Upper lobe of left lung (tissue), 6 donors: Measurements from ENCODE around the gene OLFML1. TPM values are rescaled to one million over a fixed set of nuclear protein-coding genes. Genes with fewer than 3 reads are reported as not detected.

Experiments used
- ATAC-seq, 2 donors: fragments of 200-7000 bp; cut with Tn5 transposase; one replicate each; pipeline ENCODE4 v1.9.1; 2022; ENCODE audit warnings: mild to moderate bottlenecking in 2 of 2, moderate library complexity in 2 of 2; ENCODE audit not compliant: low FRiP score in 2 of 2
- DNase-seq, 2 donors: peaks; one replicate each; pipeline ENCODE4 v3.0.0-alpha.2; 2019 to 2020
- H3K27ac ChIP-seq, 4 donors: fragments of 200-600 bp; sonication (generic); one replicate each; pipeline ENCODE4 v1.5.1; 2016 to 2019
- H3K27me3 ChIP-seq, 4 donors: fragments of 200-600 bp; sonication (generic); one replicate each; pipeline ENCODE4 v1.5.1; 2017 to 2019
- H3K36me3 ChIP-seq, 4 donors: fragments of 200-600 bp; sonication (generic); one replicate each; pipeline ENCODE4 v1.5.1; 2016 to 2019
- H3K4me1 ChIP-seq, 4 donors: fragments of 200-600 bp; sonication (generic); one replicate each; pipeline ENCODE4 v1.5.1; 2018 to 2019
- H3K4me3 ChIP-seq, 4 donors: fragments of 200-600 bp; sonication (generic); one replicate each; pipeline ENCODE4 v1.5.1; 2017 to 2019; ENCODE audit warnings: mild to moderate bottlenecking in 2 of 4, moderate library complexity in 1 of 4
- H3K9me3 ChIP-seq, 4 donors: fragments of 200-600 bp; sonication (generic); one replicate each; pipeline ENCODE4 v1.5.1; 2018 to 2019
- EP300 ChIP-seq, 4 donors: sonication (generic); formaldehyde crosslinking; IDR thresholded peaks; one replicate each; pipeline ENCODE4 v1.5.1; 2017; ENCODE audit warnings: antibody characterized with exemption in 4 of 4, control low read depth in 2 of 4
- POLR2A ChIP-seq, 4 donors: fragments of 450-650 bp; IDR thresholded peaks; one replicate each; pipeline ENCODE4 v1.5.1; 2016 to 2017; ENCODE audit warnings: antibody characterized with exemption in 4 of 4, mild to moderate bottlenecking in 2 of 4
- POLR2AphosphoS5 ChIP-seq, 2 donors: sonication (generic); formaldehyde crosslinking; IDR thresholded peaks; one replicate each; pipeline ENCODE4 v1.5.1; 2017; ENCODE audit warnings: antibody characterized with exemption in 2 of 2
- WGBS, 2 donors: methylation state at CpG; one replicate each; pipeline ENCODE4 v1.1.5; 2017 to 2018; 5-methylcytosine and 5-hydroxymethylcytosine counted together
- total RNA-seq, 6 donors: library from RNA; depleted of rRNA in 4 of 6; stranded (reverse); fragments of >200 nt in 4 of 6; gene quantifications; one replicate each; pipeline versions ENCODE4 v1.1.0 to v1.2.1, GENCODE V29; 2016 to 2021
- TF ChIP-seq, protein P1 (sequence below), 6 experiments: fragments of 450-650 bp in 4 of 6; fragments of 200-600 bp in 2 of 6; sonication (generic) in 2 of 6; IDR thresholded peaks; one replicate each; pipeline ENCODE4 v1.5.1; 2016 to 2019; ENCODE audit warnings: antibody characterized with exemption in 6 of 6
- donor health status: DM: no; HTN: no; CAD: no; lungs with moderate emphysema.
- donor health status: DM: no; HTN: yes; CAD: no; lungs with severe emphysema.

Gene OLFML1
- total RNA-seq, 6 donors from 2014 or later: 1.6 to 34.2 (median 4.6) TPM

DNA sequence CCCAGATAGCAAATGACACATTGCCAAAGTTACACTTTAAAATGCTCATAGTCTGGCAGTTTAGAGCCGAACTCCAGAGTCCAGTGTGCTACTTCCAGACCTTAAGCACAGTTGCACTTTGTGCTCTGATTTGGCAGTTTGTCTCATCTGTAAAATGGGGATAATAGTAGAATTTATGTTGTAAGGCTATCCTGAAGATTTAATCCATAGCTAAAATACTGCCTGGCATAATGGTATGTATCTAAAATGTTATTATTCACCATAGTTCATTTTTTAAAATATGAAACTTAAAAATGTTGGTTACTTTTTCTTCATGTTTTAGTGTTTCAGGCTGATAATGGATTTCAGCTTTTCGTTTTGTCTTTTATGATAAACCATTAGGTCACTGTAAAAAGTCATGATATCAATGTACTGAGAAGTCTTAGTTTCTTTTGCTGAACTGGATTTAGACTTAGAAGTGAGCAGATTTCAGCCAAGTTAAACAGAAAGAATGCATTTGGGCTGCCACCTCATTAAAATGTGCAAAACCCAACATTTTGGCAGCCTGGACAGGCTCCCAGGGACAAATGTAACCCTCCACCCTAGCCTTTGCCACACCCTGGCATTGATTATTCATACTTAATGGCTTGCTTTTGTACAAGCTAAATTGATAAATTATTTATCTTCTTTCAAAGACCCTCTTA, 933 bp downstream of the OLFML1 start:
- Histone ChIP-seq H3K4me1 (no peaks in the 10 kb centered on the region), H3K9me3 (no peaks in the 10 kb centered on the region), H3K4me3 (peak overlapping the region in 3 of 4 donors; percentile 26 to 41 (median 38)), H3K36me3 (no peaks in the 10 kb centered on the region), H3K27me3 (no peaks in the 10 kb centered on the region), H3K27ac (no peak overlapping the region)
- ATAC-seq: no peak
- 71 to 74% methylated on average over 2 of the region's 2 CpGs for WGBS, 2 donors
- TF ChIP-seq POLR2AphosphoS5 (IDR thresholded peaks at IDR 0.05) (no peak), POLR2A (IDR thresholded peaks at IDR 0.05) (no peak), EP300 (IDR thresholded peaks at IDR 0.05) (no peak)
- TF ChIP-seq, protein P1, sequence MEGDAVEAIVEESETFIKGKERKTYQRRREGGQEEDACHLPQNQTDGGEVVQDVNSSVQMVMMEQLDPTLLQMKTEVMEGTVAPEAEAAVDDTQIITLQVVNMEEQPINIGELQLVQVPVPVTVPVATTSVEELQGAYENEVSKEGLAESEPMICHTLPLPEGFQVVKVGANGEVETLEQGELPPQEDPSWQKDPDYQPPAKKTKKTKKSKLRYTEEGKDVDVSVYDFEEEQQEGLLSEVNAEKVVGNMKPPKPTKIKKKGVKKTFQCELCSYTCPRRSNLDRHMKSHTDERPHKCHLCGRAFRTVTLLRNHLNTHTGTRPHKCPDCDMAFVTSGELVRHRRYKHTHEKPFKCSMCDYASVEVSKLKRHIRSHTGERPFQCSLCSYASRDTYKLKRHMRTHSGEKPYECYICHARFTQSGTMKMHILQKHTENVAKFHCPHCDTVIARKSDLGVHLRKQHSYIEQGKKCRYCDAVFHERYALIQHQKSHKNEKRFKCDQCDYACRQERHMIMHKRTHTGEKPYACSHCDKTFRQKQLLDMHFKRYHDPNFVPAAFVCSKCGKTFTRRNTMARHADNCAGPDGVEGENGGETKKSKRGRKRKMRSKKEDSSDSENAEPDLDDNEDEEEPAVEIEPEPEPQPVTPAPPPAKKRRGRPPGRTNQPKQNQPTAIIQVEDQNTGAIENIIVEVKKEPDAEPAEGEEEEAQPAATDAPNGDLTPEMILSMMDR (IDR thresholded peaks at IDR 0.05): no peak
- DNase-seq: no peak

DNA sequence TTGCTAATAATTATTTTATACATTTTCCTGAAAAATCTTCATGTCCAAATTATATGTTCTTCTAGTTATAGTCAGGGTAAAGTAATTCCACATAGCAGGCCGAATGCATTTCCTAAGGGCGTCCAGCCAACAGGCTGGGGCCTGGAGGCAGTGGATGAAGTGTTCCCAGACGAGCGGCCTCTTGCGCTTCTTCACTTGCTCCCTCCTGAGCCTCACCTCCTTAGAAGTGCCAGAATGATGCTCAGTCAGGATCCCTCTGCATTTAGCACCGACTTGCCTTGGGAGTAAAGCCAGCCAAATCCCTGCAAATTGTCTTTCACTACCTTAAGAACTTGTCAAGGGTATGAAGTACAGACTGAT, 1.5 kb downstream of the OLFML1 start:
- TF ChIP-seq POLR2A (IDR thresholded peaks at IDR 0.05): no peak
- TF ChIP-seq, protein P1 (IDR thresholded peaks at IDR 0.05): no peak
- 67 to 72% methylated on average over 6 of the region's 6 CpGs for WGBS, 2 donors

DNA sequence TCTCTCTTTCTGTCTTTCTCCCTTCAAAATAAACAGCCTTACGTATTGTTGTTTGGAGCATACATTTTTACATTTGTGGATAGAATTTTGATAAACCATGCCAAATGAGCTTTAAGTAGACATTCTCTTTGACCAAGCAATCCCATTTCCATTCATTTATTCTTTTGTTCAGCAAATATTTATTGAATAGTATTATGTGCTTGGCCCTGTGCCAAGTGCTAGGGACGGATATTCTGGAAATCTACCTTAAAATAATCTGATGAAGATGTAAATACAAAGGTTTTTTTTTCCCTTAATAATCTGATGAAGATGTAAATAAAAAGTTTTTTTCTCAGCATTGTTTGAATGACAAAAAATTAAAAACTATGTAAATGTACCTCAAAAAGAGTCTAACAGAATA, 2.1 kb downstream of the OLFML1 start:
- peak overlapping the region in 1 of 4 donors; percentile 38 for H3K4me3 ChIP-seq
- TF ChIP-seq POLR2AphosphoS5 (IDR thresholded peaks at IDR 0.05) (no peak), EP300 (IDR thresholded peaks at IDR 0.05) (no peak), POLR2A (IDR thresholded peaks at IDR 0.05) (no peak)
- TF ChIP-seq, protein P1 (IDR thresholded peaks at IDR 0.05): no peak
- WGBS, 2 donors: 47 to 56% methylated on average over 2 of the region's 2 CpGs

More for the DNA sequence above, 1.5 kb downstream of the OLFML1 start:
- H3K36me3 ChIP-seq: no peaks in the 10 kb centered on the region
- H3K9me3 ChIP-seq: no peaks in the 10 kb centered on the region
- peak overlapping the region in 2 of 4 donors; percentile 38 to 41 for H3K4me3 ChIP-seq
- H3K27ac ChIP-seq: no peak overlapping the region
- H3K27me3 ChIP-seq: no peaks in the 10 kb centered on the region
- DNase-seq (no peak), ATAC-seq (peak in 1 of 2 donors; percentile 38)
- no peaks in the 10 kb centered on the region for H3K4me1 ChIP-seq

DNA sequence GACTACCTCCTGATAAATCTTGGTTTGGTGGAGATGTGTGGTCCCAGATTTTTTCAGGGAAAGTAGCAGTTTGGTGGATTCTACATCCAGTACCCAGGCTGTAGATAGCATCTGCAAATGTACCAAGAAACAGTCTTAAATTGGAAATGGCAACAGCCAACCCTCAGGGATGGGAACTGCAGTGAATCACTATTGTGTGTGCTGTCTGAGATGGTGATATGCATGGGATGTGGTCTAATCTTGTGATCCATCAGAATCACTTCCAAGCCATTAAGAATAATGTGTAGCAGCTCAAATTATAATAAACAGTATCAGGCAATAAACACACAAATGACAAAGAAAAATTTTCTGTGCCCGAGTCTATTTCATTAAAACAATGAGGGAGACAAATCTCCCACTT, 3.4 kb downstream of the OLFML1 start:
- H3K36me3 ChIP-seq: no peaks in the 10 kb centered on the region
- H3K4me3 ChIP-seq: no peak overlapping the region
- no peaks in the 10 kb centered on the region for H3K9me3 ChIP-seq
- DNase-seq (no peak), ATAC-seq (no peak)
- 22 to 54% methylated on average over 1 of the region's 1 CpG for WGBS, 2 donors
- no peak for TF ChIP-seq POLR2AphosphoS5 (IDR thresholded peaks at IDR 0.05)
- TF ChIP-seq EP300 (IDR thresholded peaks at IDR 0.05): no peak
- TF ChIP-seq POLR2A (IDR thresholded peaks at IDR 0.05): no peak
- TF ChIP-seq, protein P1 (IDR thresholded peaks at IDR 0.05): no peak
- no peaks in the 10 kb centered on the region for H3K27me3 ChIP-seq
- no peaks in the 10 kb centered on the region for H3K4me1 ChIP-seq
- no peak overlapping the region for H3K27ac ChIP-seq

More for the DNA sequence above, 2.1 kb downstream of the OLFML1 start:
- ATAC-seq: no peak
- H3K36me3 ChIP-seq: no peaks in the 10 kb centered on the region
- DNase-seq: no peak
- no peaks in the 10 kb centered on the region for H3K27me3 ChIP-seq
- no peaks in the 10 kb centered on the region for H3K9me3 ChIP-seq
- no peak overlapping the region for H3K27ac ChIP-seq
- H3K4me1 ChIP-seq: no peaks in the 10 kb centered on the region

DNA sequence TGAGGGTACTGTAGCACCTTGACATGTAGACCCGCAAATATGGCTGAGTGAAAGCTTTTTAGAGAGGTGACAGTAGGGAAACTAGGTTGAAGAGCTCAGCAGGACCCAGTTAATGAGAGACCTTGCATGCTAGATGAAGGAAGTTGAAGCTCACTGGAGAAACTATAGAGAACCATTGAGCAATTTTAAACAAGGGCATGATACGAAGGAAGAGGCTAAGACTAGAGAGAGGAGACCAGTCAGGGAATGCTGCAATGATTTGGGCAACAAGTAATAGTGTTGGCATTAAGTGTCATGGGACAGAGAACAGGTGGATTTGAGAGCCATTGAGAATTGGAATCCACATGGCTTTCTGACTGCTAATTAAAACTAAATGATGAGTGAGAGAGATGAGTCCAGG, 4.1 kb downstream of the OLFML1 start:
- 81 to 84% methylated on average over 2 of the region's 2 CpGs for WGBS, 2 donors
- H3K9me3 ChIP-seq: no peaks in the 10 kb centered on the region
- ATAC-seq (no peak), DNase-seq (no peak)
- H3K4me1 ChIP-seq: no peaks in the 10 kb centered on the region
- TF ChIP-seq EP300 (IDR thresholded peaks at IDR 0.05) (no peak), POLR2AphosphoS5 (IDR thresholded peaks at IDR 0.05) (no peak), POLR2A (IDR thresholded peaks at IDR 0.05) (no peak)
- TF ChIP-seq, protein P1 (IDR thresholded peaks at IDR 0.05): no peak
- H3K4me3 ChIP-seq: no peak overlapping the region
- H3K36me3 ChIP-seq: no peaks in the 10 kb centered on the region
- no peak overlapping the region for H3K27ac ChIP-seq
- no peaks in the 10 kb centered on the region for H3K27me3 ChIP-seq
